ENCODE data around the gene DDX17. TPM values are rescaled to one million over a fixed set of nuclear protein-coding genes. Genes with fewer than 3 reads are reported as not detected.
A peak's percentile ranks its signal among the peaks of the same experiment; 100 is the strongest.

DDX17 gene
- total RNA-seq, 1 experiment from 2014 or later: 234 TPM

- no TSS peak for BruUV-seq (replicated peaks)
- Histone ChIP-seq H3K27me3 (ENCODE audit: insufficient read depth, low read length) (no peaks in the 10 kb centered on the region), H2AFZ (ENCODE audit: low read depth, low read length, poor library complexity, severe bottlenecking) (no peak overlapping the region), H3K27ac (ENCODE audit: low read depth, low read length) (no peak overlapping the region), H3K4me2 (ENCODE audit: low read length) (no peak overlapping the region), H3K9me3 (ENCODE audit: control insufficient read depth in 1 of 2, insufficient read depth in 1 of 2, low read depth in 1 of 2, low read length in 2 of 2) (no peaks in the 10 kb centered on the region), H3K9me2 (ENCODE audit: insufficient read depth) (no peaks in the 10 kb centered on the region), H3K4me1 (ENCODE audit: control insufficient read depth in 1 of 2, insufficient read depth in 2 of 2, low read length in 2 of 2) (no peaks in the 10 kb centered on the region; a peak in 1 of 4 replicates), H3K79me2 (ENCODE audit: insufficient read depth, low read length) (peaks cover 31% of the 10 kb centered on the region), H3K4me3 (replicated peaks in 1 of 2; ENCODE audit: low read depth in 1 of 2, low read length in 2 of 2) (no peak overlapping the region), H3K36me3 (ENCODE audit: control insufficient read depth in 1 of 2, insufficient read depth in 2 of 2, low read length in 2 of 2) (peaks cover 68 to 88% of the 10 kb centered on the region in 2 experiments), H3K9ac (ENCODE audit: low read length) (no peak overlapping the region), H4K20me1 (ENCODE audit: insufficient read depth) (peaks cover 7% of the 10 kb centered on the region; the same call in 1 of the 2 replicates)
- DNase-seq (ENCODE audit: low read depth, low spot score) (no peak), ATAC-seq (peak; percentile 31; the same call in 1 of the 2 replicates)
- ChIA-PET POLR2A (interaction anchor here (0.6 kb wide), 1 partner anchor 32 kb away, joined by 4 read pairs; no protein-coding TSS in a partner anchor), CTCF (no interaction called here), RAD21 (ENCODE audit: low non-redundant PET in 1 of 2, low total read pairs in 2 of 2, uncharacterized antibody in 2 of 2, unreplicated experiment in 2 of 2) (no interaction called here)
- TF ChIP-seq MAX (IDR thresholded peaks at IDR 0.05) (no peak), POLR2AphosphoS5 (IDR thresholded peaks at IDR 0.05; ENCODE audit: low read depth, low read length) (0 out of 2 replicates have a peak, but pooled peaks have one; percentile 28), ELF1 (IDR thresholded peaks at IDR 0.05; ENCODE audit: borderline replicate concordance, low read depth) (no peak)
- intact Hi-C loops (cut with micrococcal nuclease): no loop called here
These were observed 20.3 kb downstream of the DDX17 start for GRCh38 chr22:38485783-38486182.

- DNase-seq (ENCODE audit: low read depth, low spot score) (no peak), ATAC-seq (no peak)
- CTCF ChIA-PET: no interaction called here
- Histone ChIP-seq H4K20me1 (ENCODE audit: insufficient read depth) (peaks cover 5% of the 10 kb centered on the region; the same call in 1 of the 2 replicates), H3K27me3 (ENCODE audit: insufficient read depth, low read length) (no peaks in the 10 kb centered on the region), H3K4me3 (replicated peaks in 1 of 2; ENCODE audit: low read depth in 1 of 2, low read length in 2 of 2) (no peak overlapping the region), H3K9ac (ENCODE audit: low read length) (no peak overlapping the region), H3K4me2 (ENCODE audit: low read length) (no peak overlapping the region), H3K9me3 (ENCODE audit: control insufficient read depth in 1 of 2, insufficient read depth in 1 of 2, low read depth in 1 of 2, low read length in 2 of 2) (no peaks in the 10 kb centered on the region), H3K79me2 (ENCODE audit: insufficient read depth, low read length) (peaks cover 16% of the 10 kb centered on the region), H3K9me2 (ENCODE audit: insufficient read depth) (no peaks in the 10 kb centered on the region), H3K36me3 (ENCODE audit: control insufficient read depth in 1 of 2, insufficient read depth in 2 of 2, low read length in 2 of 2) (peaks cover 54 to 75% of the 10 kb centered on the region in 2 experiments), H3K4me1 (ENCODE audit: control insufficient read depth in 1 of 2, insufficient read depth in 2 of 2, low read length in 2 of 2) (no peaks in the 10 kb centered on the region), H2AFZ (ENCODE audit: low read depth, low read length, poor library complexity, severe bottlenecking) (no peak overlapping the region), H3K27ac (ENCODE audit: low read depth, low read length) (no peak overlapping the region)
- intact Hi-C loops (cut with micrococcal nuclease): no loop called here
- RAD21 ChIA-PET (ENCODE audit: low non-redundant PET in 1 of 2, low total read pairs in 2 of 2, uncharacterized antibody in 2 of 2, unreplicated experiment in 2 of 2): no interaction called here
- no TSS peak for BruUV-seq (replicated peaks)
- POLR2A ChIA-PET: no interaction called here
- TF ChIP-seq ATF3 (IDR thresholded peaks at IDR 0.05) (no peak), EZH2phosphoT487 (IDR thresholded peaks at IDR 0.05; ENCODE audit: borderline replicate concordance) (no peak), SP1 (IDR thresholded peaks at IDR 0.05; ENCODE audit: low read depth) (no peak), ZBTB33 (IDR thresholded peaks at IDR 0.05; ENCODE audit: extremely low read depth, insufficient replicate concordance, low read length) (no peak), CEBPB (IDR thresholded peaks at IDR 0.05; ENCODE audit: low read depth) (no peak), SRF (IDR thresholded peaks at IDR 0.05; ENCODE audit: low read depth) (no peak), ELF1 (IDR thresholded peaks at IDR 0.05; ENCODE audit: borderline replicate concordance, low read depth) (no peak), ZFX (IDR thresholded peaks at IDR 0.05) (no peak), RAD21 (IDR thresholded peaks at IDR 0.05; ENCODE audit: low read depth) (no peak), FOSL1 (IDR thresholded peaks at IDR 0.05; ENCODE audit: low read depth) (no peak), TCF7L2 (IDR thresholded peaks at IDR 0.05; ENCODE audit: borderline replicate concordance, extremely low read depth, insufficient read depth, insufficient read length) (no peak), YY1 (IDR thresholded peaks at IDR 0.05; ENCODE audit: extremely low read depth, insufficient replicate concordance, low read depth, low read length) (no peak), ZNF274 (IDR thresholded peaks at IDR 0.05; ENCODE audit: low read depth, low read length) (no peak), SIN3A (IDR thresholded peaks at IDR 0.05; ENCODE audit: low read depth) (no peak)
These were observed 21.9 kb downstream of the DDX17 start for GRCh38 chr22:38484244-38484643.

Measured in HCT116 (cell line).